ENCODE data around the gene TTN. TPM values are rescaled to one million over a fixed set of nuclear protein-coding genes. Genes with fewer than 3 reads are reported as not detected.

The TTN gene
- total and polyA plus RNA-seq, 10 of the 15 experiments (the other 5 are each of a cell fraction or from before 2014, with no cell fraction given) = 0.15 to 9.0 (median 1.8) TPM

GRCh38 chr2:178782236-178782635, 25.0 kb downstream of the TTN start:
- SMC1A ChIA-PET (ENCODE audit: uncharacterized antibody, unreplicated experiment) = interaction anchor here (1.1 to 1.5 kb wide), 4 partner anchors 23 to 239 kb away, joined by 3 to 4 read pairs (median 3); no protein-coding TSS in a partner anchor
- no peaks in the 10 kb centered on the region for H3K27me3 ChIP-seq (replicated peaks in 1 of 2; ENCODE audit: control insufficient read depth in 2 of 2, insufficient read depth in 2 of 2, low read length in 1 of 2)
- RAD21 ChIA-PET (ENCODE audit: unreplicated experiment) = interaction anchor here (1.2 kb wide), 1 partner anchor 239 kb away, joined by 3 read pairs; no protein-coding TSS in a partner anchor
- CTCF ChIA-PET = interaction anchor here (0.9 to 3.2 kb wide), 7 partner anchors 14 to 347 kb away, joined by 3 to 7 read pairs (median 4); no protein-coding TSS in a partner anchor
- ATAC-seq (peak; percentile 92), FAIRE-seq (no peak), DNase-seq (ENCODE audit: low read depth, low spot score) (no peak)
- H3K27ac ChIP-seq (ENCODE audit: control insufficient read depth, insufficient read depth) = no peak overlapping the region
- H4K20me1 ChIP-seq (ENCODE audit: control insufficient read depth, insufficient read depth) = no peaks in the 10 kb centered on the region
- H3K4me1 ChIP-seq (ENCODE audit: control insufficient read depth, insufficient read depth, low read length) = no peaks in the 10 kb centered on the region
- no peaks in the 10 kb centered on the region for H3K79me2 ChIP-seq (ENCODE audit: control insufficient read depth, insufficient read depth, low read length)
- H3K4me3 ChIP-seq = no peak overlapping the region
- POLR2A ChIA-PET = interaction anchor here (0.6 kb wide), 1 partner anchor 473 kb away, joined by 3 read pairs; no protein-coding TSS in a partner anchor
- H3K36me3 ChIP-seq (ENCODE audit: control insufficient read depth in 2 of 2, insufficient read depth in 2 of 2, low read length in 1 of 2) = peaks cover 0 to 2% of the 10 kb centered on the region in 2 experiments; a peak in 1 of 4 replicates
- intact Hi-C loops (cut with micrococcal nuclease; ENCODE audit: unreplicated experiment) = no loop called here
- H3K9ac ChIP-seq (ENCODE audit: control insufficient read depth, insufficient read depth, low read length) = no peak overlapping the region
- 37% methylated on average over 7 of the region's 7 CpGs for WGBS (ENCODE audit: insufficient coverage, insufficient replicate concordance, low lambda C conversion rate, missing lambda C conversion rate)
- in situ Hi-C loops (cut with MboI) = no loop called here
- H3K9me3 ChIP-seq (replicated peaks; ENCODE audit: control insufficient read depth, insufficient read depth, low read length) = no peaks in the 10 kb centered on the region
- no TSS peak for BruUV-seq (replicated peaks)
- no peak overlapping the region for H3K4me2 ChIP-seq (ENCODE audit: control insufficient read depth, insufficient read depth)
- H2AFZ ChIP-seq (ENCODE audit: control insufficient read depth, low read depth, low read length) = no peak overlapping the region
- TF ChIP-seq SP1 (IDR thresholded peaks at IDR 0.05; ENCODE audit: low read depth, low read length) (no peak), ATF7 (IDR thresholded peaks at IDR 0.05; ENCODE audit: low read depth) (peak; percentile 24; the same call in 1 of the 2 replicates), BCL11A (IDR thresholded peaks at IDR 0.05; ENCODE audit: low read depth, low read length) (peak; percentile 65), ZBTB4 (CRISPR knock-in tag; IDR thresholded peaks at IDR 0.05) (no peak), SUPT20H (IDR thresholded peaks at IDR 0.05; ENCODE audit: borderline replicate concordance, control insufficient read depth, low read depth, low read length) (no peak), SMAD5 (IDR thresholded peaks at IDR 0.05; ENCODE audit: low read depth) (no peak), SUZ12 (IDR thresholded peaks at IDR 0.05; ENCODE audit: unreplicated experiment) (no peak), E2F4 (IDR thresholded peaks at IDR 0.05; ENCODE audit: low read depth, low read length) (no peak), NR2C1 (IDR thresholded peaks at IDR 0.05) (peak; percentile 26; the same call in 1 of the 2 replicates), ZNF592 (IDR thresholded peaks at IDR 0.05) (no peak), SIN3A (IDR thresholded peaks at IDR 0.05; ENCODE audit: low read depth, low read length) (no peak), MTA2 (IDR thresholded peaks at IDR 0.05; ENCODE audit: low read depth) (peak; percentile 89), USF2 (IDR thresholded peaks at IDR 0.05; ENCODE audit: borderline replicate concordance, low read depth, low read length) (no peak), IKZF2 (IDR thresholded peaks at IDR 0.05) (peak; percentile 34 to 54; a peak in 2 of 4 replicates), DPF2 (IDR thresholded peaks at IDR 0.05) (0 out of 2 replicates have a peak, but pooled peaks have one; percentile 37), FOXK2 (IDR thresholded peaks at IDR 0.05) (no peak)

Data from GM12878 (cell line).